Parathyroid adenoma (tissue), 2 donors: ENCODE results near the gene PIGC.

ENCODE experiments used
- H2AFZ ChIP-seq: fragments of 300-600 bp; sonication (generic); one replicate; pipeline ENCODE4 v1.7.0; 2017; ENCODE audit warnings: antibody characterized with exemption, mild to moderate bottlenecking
- H3K27ac ChIP-seq: fragments of 300-600 bp; sonication (generic); one replicate; pipeline ENCODE4 v1.7.0; 2017
- H3K27me3 ChIP-seq: fragments of 300-600 bp; sonication (generic); one replicate; pipeline ENCODE4 v1.7.0; 2017; ENCODE audit warnings: low read length; ENCODE audit not compliant: control insufficient read depth, insufficient read depth
- H3K36me3 ChIP-seq: fragments of 300-600 bp; sonication (generic); one replicate; pipeline ENCODE4 v1.7.0; 2017; ENCODE audit warnings: low read length; ENCODE audit not compliant: control insufficient read depth, insufficient read depth
- H3K4me1 ChIP-seq: fragments of 300-600 bp; sonication (generic); one replicate; pipeline ENCODE4 v1.7.0; 2017; ENCODE audit warnings: control low read depth
- H3K4me2 ChIP-seq: fragments of 300-600 bp; sonication (generic); one replicate; pipeline ENCODE4 v1.7.0; 2017; ENCODE audit warnings: low read length
- H3K4me3 ChIP-seq: fragments of 300-600 bp; sonication (generic); one replicate; pipeline ENCODE4 v1.7.0; 2017; ENCODE audit warnings: low read depth, low read length
- H3K79me2 ChIP-seq: fragments of 300-600 bp; sonication (generic); one replicate; pipeline ENCODE4 v1.7.0; 2017; ENCODE audit warnings: control low read depth
- H3K9ac ChIP-seq: fragments of 300-600 bp; sonication (generic); one replicate; pipeline ENCODE4 v1.7.0; 2017; ENCODE audit warnings: mild to moderate bottlenecking
- H3K9me3 ChIP-seq: fragments of 300-600 bp; sonication (generic); one replicate; pipeline ENCODE4 v1.7.0; 2017; ENCODE audit warnings: low read length; ENCODE audit not compliant: control insufficient read depth
- TF ChIP-seq, protein P1 (sequence below): fragments of 300-600 bp; sonication (generic); IDR thresholded peaks from one replicate; pipeline ENCODE4 v1.7.0; 2017; ENCODE audit warnings: antibody characterized with exemption, mild to moderate bottlenecking
- donor health status: primary hyperparathyroidism.

The PIGC gene

DNA sequence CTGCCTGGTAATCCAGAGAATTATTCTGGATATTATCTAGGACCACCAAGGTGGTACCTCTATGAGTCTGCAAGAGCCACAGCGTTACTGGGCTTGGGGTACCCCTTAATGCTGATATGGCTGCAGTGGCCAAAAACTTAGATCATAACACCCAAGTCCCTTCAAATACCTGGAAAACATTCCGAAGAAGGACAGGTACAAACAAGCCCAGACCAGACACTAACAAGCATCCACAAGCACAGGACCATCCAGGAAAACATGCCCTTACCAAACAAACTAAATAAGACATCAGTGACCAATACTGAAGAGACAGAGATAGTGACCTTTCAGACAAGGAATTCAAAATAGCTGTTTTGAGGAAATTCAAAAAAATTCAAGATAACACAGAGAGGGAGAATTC is 20.5 kb downstream of the PIGC start:
- no peak overlapping the region for H3K9ac ChIP-seq
- no peaks in the 10 kb centered on the region for H3K79me2 ChIP-seq
- TF ChIP-seq, protein P1, sequence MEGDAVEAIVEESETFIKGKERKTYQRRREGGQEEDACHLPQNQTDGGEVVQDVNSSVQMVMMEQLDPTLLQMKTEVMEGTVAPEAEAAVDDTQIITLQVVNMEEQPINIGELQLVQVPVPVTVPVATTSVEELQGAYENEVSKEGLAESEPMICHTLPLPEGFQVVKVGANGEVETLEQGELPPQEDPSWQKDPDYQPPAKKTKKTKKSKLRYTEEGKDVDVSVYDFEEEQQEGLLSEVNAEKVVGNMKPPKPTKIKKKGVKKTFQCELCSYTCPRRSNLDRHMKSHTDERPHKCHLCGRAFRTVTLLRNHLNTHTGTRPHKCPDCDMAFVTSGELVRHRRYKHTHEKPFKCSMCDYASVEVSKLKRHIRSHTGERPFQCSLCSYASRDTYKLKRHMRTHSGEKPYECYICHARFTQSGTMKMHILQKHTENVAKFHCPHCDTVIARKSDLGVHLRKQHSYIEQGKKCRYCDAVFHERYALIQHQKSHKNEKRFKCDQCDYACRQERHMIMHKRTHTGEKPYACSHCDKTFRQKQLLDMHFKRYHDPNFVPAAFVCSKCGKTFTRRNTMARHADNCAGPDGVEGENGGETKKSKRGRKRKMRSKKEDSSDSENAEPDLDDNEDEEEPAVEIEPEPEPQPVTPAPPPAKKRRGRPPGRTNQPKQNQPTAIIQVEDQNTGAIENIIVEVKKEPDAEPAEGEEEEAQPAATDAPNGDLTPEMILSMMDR: no peak
- no peaks in the 10 kb centered on the region for H3K9me3 ChIP-seq
- no peaks in the 10 kb centered on the region for H3K36me3 ChIP-seq
- H3K4me1 ChIP-seq: no peaks in the 10 kb centered on the region
- H2AFZ ChIP-seq: no peak overlapping the region
- no peak overlapping the region for H3K4me2 ChIP-seq
- H3K27ac ChIP-seq: no peak overlapping the region
- H3K4me3 ChIP-seq: no peak overlapping the region
- no peaks in the 10 kb centered on the region for H3K27me3 ChIP-seq

DNA sequence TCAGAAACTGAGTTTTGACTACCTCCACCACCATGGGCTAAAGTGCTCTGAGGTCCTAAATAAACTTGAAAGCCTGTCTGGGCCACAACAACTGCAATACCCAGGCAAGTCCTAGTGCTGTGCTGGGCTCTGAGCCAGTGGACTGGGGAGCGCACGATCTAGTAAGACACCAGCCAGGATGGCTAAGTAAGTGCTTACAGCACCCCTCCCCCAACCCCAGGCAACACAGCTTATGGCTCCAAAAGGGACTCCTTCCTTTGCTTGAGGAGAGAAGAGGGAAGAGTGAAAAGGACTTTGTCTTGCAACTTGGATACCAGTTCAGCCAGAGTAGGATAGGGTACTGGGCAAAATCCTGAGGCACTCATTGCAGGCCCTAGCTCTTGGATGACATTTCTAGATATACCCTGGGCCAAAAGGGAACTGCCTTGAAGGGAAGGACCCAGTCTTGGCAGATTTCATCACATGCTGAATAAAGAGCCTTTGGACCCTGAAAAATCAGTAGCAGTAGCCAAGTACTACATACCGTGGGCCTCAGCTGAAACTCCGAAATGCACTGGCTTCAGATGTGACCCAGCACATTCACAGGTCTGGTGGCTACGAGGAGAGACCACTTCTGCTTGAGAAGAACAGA is 21.8 kb downstream of the PIGC start:
- no peak overlapping the region for H3K9ac ChIP-seq
- H3K27me3 ChIP-seq: no peaks in the 10 kb centered on the region
- H3K4me1 ChIP-seq: no peaks in the 10 kb centered on the region
- no peaks in the 10 kb centered on the region for H3K9me3 ChIP-seq
- H3K4me2 ChIP-seq: no peak overlapping the region
- H2AFZ ChIP-seq: no peak overlapping the region
- no peaks in the 10 kb centered on the region for H3K36me3 ChIP-seq
- TF ChIP-seq, protein P1: no peak
- H3K79me2 ChIP-seq: no peaks in the 10 kb centered on the region
- no peak overlapping the region for H3K27ac ChIP-seq
- no peak overlapping the region for H3K4me3 ChIP-seq

DNA sequence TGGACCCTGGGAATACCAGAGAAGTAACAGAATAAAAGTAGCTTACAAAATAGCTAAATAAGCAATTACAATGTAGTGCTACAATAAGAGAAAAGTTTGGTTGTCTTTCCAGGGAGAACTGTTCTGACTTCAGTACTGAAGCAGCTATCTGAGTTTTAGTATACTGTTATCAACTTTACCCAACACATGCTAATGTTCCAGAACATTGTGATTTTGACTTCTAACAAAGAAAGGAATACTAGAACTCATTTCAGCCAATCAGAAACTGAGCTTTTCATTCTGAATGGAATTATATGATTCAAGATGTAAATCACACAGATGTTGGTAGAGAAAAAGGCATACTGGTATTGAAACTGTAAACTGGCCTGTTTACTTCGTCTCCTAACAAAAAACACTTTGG is 23.5 kb downstream of the PIGC start, which contains the start of gene C1orf105:
TSS of gene C1orf105 (plus strand) at position 301 of the 400 bp plus-strand sequence. CDS start 201 bp downstream, outside the sequence.
- Histone ChIP-seq H3K9ac (no peak within 1 kb of the TSS), H3K4me3 (no peak within 1 kb of the TSS), H3K27me3 (no peaks in the 10 kb centered on the region), H3K36me3 (no peaks in the 10 kb centered on the region), H3K27ac (no peak within 1 kb of the TSS), H2AFZ (no peak within 1 kb of the TSS), H3K4me1 (no peaks in the 10 kb centered on the region), H3K9me3 (no peaks in the 10 kb centered on the region), H3K4me2 (no peak within 1 kb of the TSS), H3K79me2 (no peaks in the 10 kb centered on the region)
- TF ChIP-seq, protein P1: no peak

DNA sequence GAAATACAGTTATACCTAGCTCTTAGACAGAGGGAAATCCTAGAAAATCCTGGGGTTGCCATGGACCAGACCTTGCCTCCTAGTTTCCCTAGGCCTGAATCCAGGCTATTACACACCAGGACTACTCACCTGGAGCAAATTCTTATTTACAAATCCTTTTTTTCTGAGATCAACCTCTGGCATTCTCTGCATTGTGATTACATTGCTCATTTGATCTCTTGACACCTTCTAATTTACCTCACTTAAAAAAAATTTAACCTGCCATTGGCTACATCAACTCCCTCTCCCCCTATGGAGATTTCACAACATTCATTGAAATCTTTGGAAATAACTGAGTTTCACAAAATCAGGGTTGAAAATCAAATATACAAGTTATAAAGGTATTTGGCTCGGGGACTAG is 26.3 kb downstream of the PIGC start:
- H3K36me3 ChIP-seq: no peaks in the 10 kb centered on the region
- no peaks in the 10 kb centered on the region for H3K27me3 ChIP-seq
- H3K27ac ChIP-seq: no peak overlapping the region
- no peaks in the 10 kb centered on the region for H3K9me3 ChIP-seq
- no peaks in the 10 kb centered on the region for H3K4me1 ChIP-seq
- no peak overlapping the region for H2AFZ ChIP-seq
- H3K4me3 ChIP-seq: no peak overlapping the region
- no peak overlapping the region for H3K9ac ChIP-seq
- H3K4me2 ChIP-seq: no peak overlapping the region
- H3K79me2 ChIP-seq: no peaks in the 10 kb centered on the region
- TF ChIP-seq, protein P1: no peak

DNA sequence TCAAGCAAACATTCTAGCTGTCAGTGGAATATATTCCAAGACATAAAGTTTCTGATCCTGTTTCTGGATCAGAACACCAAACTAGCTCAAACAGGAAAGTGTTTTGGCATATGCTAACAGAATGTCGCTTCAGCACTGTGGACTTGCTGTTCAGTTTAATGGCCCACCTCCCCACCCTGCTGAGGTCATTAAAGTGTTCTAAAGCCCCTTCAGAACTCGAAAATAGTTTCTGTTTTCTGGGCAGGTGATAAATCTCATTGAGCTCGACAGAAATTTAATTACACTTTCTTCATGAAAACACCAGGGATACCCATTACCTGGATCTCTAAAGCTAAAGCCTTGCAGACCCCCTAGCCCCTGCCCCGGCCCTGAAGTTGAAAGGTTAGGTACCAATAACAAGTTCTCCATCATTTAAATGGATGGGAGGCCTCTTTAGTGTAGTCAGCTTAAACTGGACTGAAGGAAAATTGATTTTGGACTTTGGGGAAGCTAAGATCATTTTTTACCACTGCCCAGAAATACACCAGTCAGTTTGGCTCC is 27.3 kb downstream of the PIGC start:
- Histone ChIP-seq H2AFZ (no peak overlapping the region), H3K9me3 (no peaks in the 10 kb centered on the region), H3K4me2 (no peak overlapping the region), H3K9ac (no peak overlapping the region), H3K27me3 (no peaks in the 10 kb centered on the region), H3K4me1 (no peaks in the 10 kb centered on the region), H3K79me2 (no peaks in the 10 kb centered on the region), H3K27ac (no peak overlapping the region), H3K36me3 (no peaks in the 10 kb centered on the region), H3K4me3 (no peak overlapping the region)
- TF ChIP-seq, protein P1: no peak
